ENCODE data around the gene CCN2.
A peak's percentile ranks its signal among the peaks of the same experiment; 100 is the strongest.

CCN2 gene

GRCh38 chr6:131945971-131946370 lies 5.2 kb downstream of the CCN2 start:
- DNase-seq (ENCODE audit: low read depth), result no peak
- no peak for TF ChIP-seq CTCF (conservative IDR thresholded peaks at IDR 0.05; ENCODE audit: low read length)
- H3K4me3 ChIP-seq (ENCODE audit: low read length), result no peak overlapping the region

- TF ChIP-seq CTCF (conservative IDR thresholded peaks at IDR 0.05; ENCODE audit: low read length), result no peak
- peak; percentile 93 for DNase-seq (ENCODE audit: low read depth)
- no peak overlapping the region for H3K4me3 ChIP-seq (ENCODE audit: low read length)
Measured at GRCh38 chr6:131937703-131938631, 13.2 kb downstream of the CCN2 start.

DNA sequence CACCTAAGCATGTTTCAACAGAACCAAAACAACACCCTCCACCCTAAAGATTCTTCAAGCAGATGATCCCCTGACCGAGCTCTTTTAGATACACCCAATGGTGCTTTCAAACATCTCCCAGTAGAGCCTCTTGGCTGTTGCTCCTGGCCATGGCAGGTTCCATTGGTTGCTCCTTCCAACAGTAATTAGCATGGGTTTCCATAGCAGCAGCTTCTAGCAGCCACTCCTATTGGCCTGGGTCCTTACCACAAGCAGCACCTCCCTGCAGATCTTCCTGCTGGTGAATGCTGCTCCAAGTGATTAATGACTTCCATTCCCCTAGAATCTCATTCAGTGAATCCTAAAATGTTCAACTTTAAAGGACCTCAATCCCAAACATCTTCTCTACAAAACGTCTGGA lies 13.9 kb downstream of the CCN2 start:
- no peak for TF ChIP-seq CTCF (conservative IDR thresholded peaks at IDR 0.05; ENCODE audit: low read length)
- peak; percentile 80 for DNase-seq (ENCODE audit: low read depth)

DNA sequence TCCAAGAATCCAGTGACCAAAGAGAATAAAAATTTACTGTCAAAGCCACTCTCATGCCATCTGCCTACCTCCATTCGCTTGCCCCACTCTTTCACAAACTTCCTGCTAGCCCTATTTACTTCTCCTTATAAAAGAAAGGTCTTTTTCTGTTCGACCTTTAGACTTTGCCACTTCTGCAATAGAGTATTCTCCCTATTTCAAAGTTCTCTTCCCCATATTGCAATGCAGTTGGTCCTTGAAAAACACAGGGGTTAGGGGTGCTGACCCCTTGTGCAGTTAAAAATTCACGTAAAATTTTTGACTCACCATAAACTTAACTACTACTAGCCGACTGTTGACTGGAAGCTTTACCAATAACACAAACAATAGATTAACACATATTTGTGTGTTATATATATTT lies 15.0 kb downstream of the CCN2 start:
- no peak overlapping the region for H3K4me3 ChIP-seq (ENCODE audit: low read length)
- TF ChIP-seq CTCF (conservative IDR thresholded peaks at IDR 0.05; ENCODE audit: low read length), result no peak
- DNase-seq (ENCODE audit: low read depth), result no peak

More for the DNA sequence above, 13.9 kb downstream of the CCN2 start:
- no peak overlapping the region for H3K4me3 ChIP-seq (ENCODE audit: low read length)

DNA sequence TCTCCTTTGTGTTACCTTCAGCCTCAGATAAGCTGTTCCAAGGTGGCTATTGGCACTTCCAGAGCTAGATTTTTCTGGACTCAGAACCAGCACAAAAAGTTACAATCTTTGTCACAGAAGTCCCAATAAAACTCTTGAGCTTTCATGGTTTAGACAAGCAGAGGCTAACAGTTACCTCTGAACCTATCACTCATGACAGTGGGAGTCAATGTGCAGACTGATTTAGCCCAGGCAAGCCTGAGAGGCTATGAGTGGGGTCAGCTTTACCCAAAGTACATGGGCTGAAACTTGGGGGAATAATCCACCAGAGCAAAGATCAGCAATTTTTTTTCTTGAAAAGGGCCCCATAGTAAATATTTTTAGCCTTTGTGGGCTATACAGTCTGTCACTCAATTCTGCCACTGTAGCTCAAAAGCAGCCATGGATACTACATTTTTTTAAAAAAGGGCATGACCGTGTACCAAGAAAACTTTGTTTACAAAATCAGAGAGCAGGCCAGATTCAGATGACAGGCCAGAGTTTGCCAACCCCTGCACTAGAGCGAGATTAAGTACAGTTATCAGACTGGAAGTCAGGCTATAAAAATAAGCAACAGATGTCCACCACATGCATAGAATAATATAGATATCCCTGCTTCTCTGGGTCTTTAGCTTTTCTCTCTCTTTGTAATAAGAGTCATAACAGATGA lies 20.0 kb downstream of the CCN2 start:
- H3K4me3 ChIP-seq (ENCODE audit: low read length), result no peak overlapping the region
- DNase-seq (ENCODE audit: low read depth), result peak; percentile 44
- no peak for TF ChIP-seq CTCF (conservative IDR thresholded peaks at IDR 0.05; ENCODE audit: low read length)

- DNase-seq (ENCODE audit: low read depth), result no peak
- no peak for TF ChIP-seq CTCF (conservative IDR thresholded peaks at IDR 0.05; ENCODE audit: low read length)
- H3K4me3 ChIP-seq (ENCODE audit: low read length), result no peak overlapping the region
Measured at GRCh38 chr6:131929976-131930375, 21.2 kb downstream of the CCN2 start.

Measured in AG10803 (cell line).